Islet of Langerhans (tissue), 1 donor: ENCODE measurements around the gene EFNA5.
A peak's percentile ranks its signal among the peaks of the same experiment; 100 is the strongest.

ENCODE experiments used
- FAIRE-seq: peaks from one replicate; lab custom pipeline; 2011; peaks lifted over from hg19 to GRCh38; lab: Jason Lieb, UNC

EFNA5 gene

GRCh38 chr5:107484281-107484680 is 186.5 kb downstream of the EFNA5 start:
- FAIRE-seq: no peak

- FAIRE-seq: no peak
Observed at GRCh38 chr5:107483231-107484024, 187.3 kb downstream of the EFNA5 start.

- FAIRE-seq: peak; percentile 61
Observed at GRCh38 chr5:107478068-107478641, 192.6 kb downstream of the EFNA5 start.

- no peak for FAIRE-seq
Observed at GRCh38 chr5:107477492-107477891, 193.2 kb downstream of the EFNA5 start.

- FAIRE-seq: no peak
Observed at GRCh38 chr5:107476783-107477182, 194.0 kb downstream of the EFNA5 start.

- FAIRE-seq: peak; percentile 94
Observed at GRCh38 chr5:107474716-107475489, 195.8 kb downstream of the EFNA5 start.

- FAIRE-seq: no peak
Observed at GRCh38 chr5:107474361-107474715, 196.4 kb downstream of the EFNA5 start.

GRCh38 chr5:107472620-107473064 is 198.1 kb downstream of the EFNA5 start:
- no peak for FAIRE-seq

- FAIRE-seq: peak; percentile 30
Observed at GRCh38 chr5:107470295-107470582, 200.5 kb downstream of the EFNA5 start.

- peak; percentile 56 for FAIRE-seq
Observed at GRCh38 chr5:107469485-107470294, 201.0 kb downstream of the EFNA5 start.

- FAIRE-seq: no peak
Observed at GRCh38 chr5:107469064-107469463, 201.7 kb downstream of the EFNA5 start.

- no peak for FAIRE-seq
Observed at GRCh38 chr5:107468276-107468675, 202.5 kb downstream of the EFNA5 start.

- FAIRE-seq: no peak
Observed at GRCh38 chr5:107467137-107467932, 203.4 kb downstream of the EFNA5 start.

- FAIRE-seq: no peak
Observed at GRCh38 chr5:107466233-107466769, 204.4 kb downstream of the EFNA5 start.

- FAIRE-seq: no peak
Observed at GRCh38 chr5:107464876-107465275, 205.9 kb downstream of the EFNA5 start.

- FAIRE-seq: no peak
Observed at GRCh38 chr5:107464416-107464815, 206.3 kb downstream of the EFNA5 start.

- no peak for FAIRE-seq
Observed at GRCh38 chr5:107463731-107464130, 207.0 kb downstream of the EFNA5 start.

- no peak for FAIRE-seq
Observed at GRCh38 chr5:107461770-107462169, 209.0 kb downstream of the EFNA5 start.

GRCh38 chr5:107460789-107461188 is 209.9 kb downstream of the EFNA5 start:
- FAIRE-seq: no peak

- no peak for FAIRE-seq
Observed at GRCh38 chr5:107459605-107460004, 211.1 kb downstream of the EFNA5 start.

- FAIRE-seq: no peak
Observed at GRCh38 chr5:107458322-107458721, 212.4 kb downstream of the EFNA5 start.
